H7 (cell line): ENCODE results near the gene LRP4. TPM values are rescaled to one million over a fixed set of nuclear protein-coding genes. Genes with fewer than 3 reads are reported as not detected.
A peak's percentile ranks its signal among the peaks of the same experiment; 100 is the strongest.
"Not testable (repeated sequence)": the region's sequence is repeated elsewhere in the genome, so short reads cannot be mapped to it uniquely, and the experiment has no call there.

ENCODE experiments used
- DNase-seq: peaks from one replicate; pipeline ENCODE4 v3.0.0; 2012
- H3K27me3 ChIP-seq: 2 replicates; pipeline ENCODE4 v1.6.0; 2011; ENCODE audit warnings: mild to moderate bottlenecking, low read length; ENCODE audit not compliant: control insufficient read depth, insufficient read depth
- H3K36me3 ChIP-seq: replicated peaks from 2 replicates; pipeline ENCODE4 v1.5.1; 2011; ENCODE audit warnings: low read length; ENCODE audit not compliant: control insufficient read depth, insufficient read depth
- H3K4me3 ChIP-seq: 2 replicates; pipeline ENCODE4 v1.5.1; 2011; ENCODE audit warnings: low read depth, mild to moderate bottlenecking, control low read depth, low read length, moderate library complexity; ENCODE audit not compliant: insufficient read depth
- total RNA-seq: library from RNA; depleted of rRNA; stranded (reverse); fragments of >200 nt; shearing (Covaris generic); gene quantifications from 2 replicates; pipeline ENCODE4 v1.2.3, GENCODE V29; 2014; rRNA removed

The LRP4 gene, protein sequence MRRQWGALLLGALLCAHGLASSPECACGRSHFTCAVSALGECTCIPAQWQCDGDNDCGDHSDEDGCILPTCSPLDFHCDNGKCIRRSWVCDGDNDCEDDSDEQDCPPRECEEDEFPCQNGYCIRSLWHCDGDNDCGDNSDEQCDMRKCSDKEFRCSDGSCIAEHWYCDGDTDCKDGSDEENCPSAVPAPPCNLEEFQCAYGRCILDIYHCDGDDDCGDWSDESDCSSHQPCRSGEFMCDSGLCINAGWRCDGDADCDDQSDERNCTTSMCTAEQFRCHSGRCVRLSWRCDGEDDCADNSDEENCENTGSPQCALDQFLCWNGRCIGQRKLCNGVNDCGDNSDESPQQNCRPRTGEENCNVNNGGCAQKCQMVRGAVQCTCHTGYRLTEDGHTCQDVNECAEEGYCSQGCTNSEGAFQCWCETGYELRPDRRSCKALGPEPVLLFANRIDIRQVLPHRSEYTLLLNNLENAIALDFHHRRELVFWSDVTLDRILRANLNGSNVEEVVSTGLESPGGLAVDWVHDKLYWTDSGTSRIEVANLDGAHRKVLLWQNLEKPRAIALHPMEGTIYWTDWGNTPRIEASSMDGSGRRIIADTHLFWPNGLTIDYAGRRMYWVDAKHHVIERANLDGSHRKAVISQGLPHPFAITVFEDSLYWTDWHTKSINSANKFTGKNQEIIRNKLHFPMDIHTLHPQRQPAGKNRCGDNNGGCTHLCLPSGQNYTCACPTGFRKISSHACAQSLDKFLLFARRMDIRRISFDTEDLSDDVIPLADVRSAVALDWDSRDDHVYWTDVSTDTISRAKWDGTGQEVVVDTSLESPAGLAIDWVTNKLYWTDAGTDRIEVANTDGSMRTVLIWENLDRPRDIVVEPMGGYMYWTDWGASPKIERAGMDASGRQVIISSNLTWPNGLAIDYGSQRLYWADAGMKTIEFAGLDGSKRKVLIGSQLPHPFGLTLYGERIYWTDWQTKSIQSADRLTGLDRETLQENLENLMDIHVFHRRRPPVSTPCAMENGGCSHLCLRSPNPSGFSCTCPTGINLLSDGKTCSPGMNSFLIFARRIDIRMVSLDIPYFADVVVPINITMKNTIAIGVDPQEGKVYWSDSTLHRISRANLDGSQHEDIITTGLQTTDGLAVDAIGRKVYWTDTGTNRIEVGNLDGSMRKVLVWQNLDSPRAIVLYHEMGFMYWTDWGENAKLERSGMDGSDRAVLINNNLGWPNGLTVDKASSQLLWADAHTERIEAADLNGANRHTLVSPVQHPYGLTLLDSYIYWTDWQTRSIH (N-terminal part only)
- total RNA-seq = 16.7 and 25.0 TPM in 2 replicates

- Histone ChIP-seq H3K36me3 (no peaks in the 10 kb centered on the region), H3K4me3 (peak within 1 kb of the TSS; percentile 76), H3K27me3 (peaks cover 10% of the 10 kb centered on the region; the same call in 1 of the 2 replicates)
- peak; percentile 97 for DNase-seq
These were observed at the start of gene LRP4 for GRCh38 chr11:46918083-46918787. Gene LRP4, minus strand, starts transcription at chr11:46918550. Its CDS starts 171 bp downstream, at chr11:46918379.

GRCh38 chr11:46967962-46968361 is 49.6 kb upstream of the LRP4 start:
- Histone ChIP-seq H3K4me3 (no peak overlapping the region), H3K36me3 (no peaks in the 10 kb centered on the region), H3K27me3 (no peaks in the 10 kb centered on the region)
- DNase-seq = no peak

DNA sequence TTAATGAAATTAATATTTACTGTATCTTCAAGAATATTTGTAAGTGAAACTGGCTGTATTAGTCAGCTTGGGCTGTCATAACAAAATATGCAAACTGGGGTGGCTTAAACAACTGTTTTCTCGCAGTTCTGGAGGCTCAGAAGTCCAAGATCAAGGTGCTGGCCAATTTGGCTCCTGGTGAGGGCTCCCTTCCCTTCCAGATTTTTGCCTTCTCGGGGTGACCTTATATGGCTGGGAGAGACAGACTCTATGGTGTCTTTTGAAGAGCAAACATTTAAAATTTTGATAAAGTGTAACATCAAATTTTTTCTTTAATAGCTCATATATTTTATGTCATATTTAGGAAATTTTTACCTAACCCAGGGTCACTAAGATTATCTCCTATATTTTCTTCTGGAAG is 48.4 kb upstream of the LRP4 start:
- Histone ChIP-seq H3K4me3 (no peak overlapping the region), H3K36me3 (no peaks in the 10 kb centered on the region), H3K27me3 (no peaks in the 10 kb centered on the region)
- DNase-seq = no peak

- DNase-seq = no peak
- Histone ChIP-seq H3K36me3 (no peaks in the 10 kb centered on the region), H3K27me3 (no peaks in the 10 kb centered on the region), H3K4me3 (no peak overlapping the region)
These were observed 45.5 kb upstream of the LRP4 start for GRCh38 chr11:46963844-46964243.

DNA sequence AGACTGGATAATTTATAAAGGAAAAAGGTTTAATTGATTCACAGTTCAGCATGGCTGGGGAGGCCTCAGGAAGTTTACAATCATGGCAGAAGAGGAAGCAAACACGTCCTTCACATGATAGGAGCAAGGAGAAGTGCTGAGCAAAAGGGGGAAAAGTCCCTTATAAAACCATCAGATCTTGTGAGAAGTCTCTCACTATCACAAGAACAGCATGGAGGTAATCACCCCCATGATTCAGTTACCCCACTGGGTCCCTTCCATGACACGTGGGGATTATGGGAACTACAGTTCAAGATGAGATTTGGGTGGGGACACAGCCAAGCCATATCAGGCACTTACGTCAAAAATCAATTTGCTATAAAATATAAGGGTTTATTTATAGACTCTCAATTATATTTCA is 43.5 kb upstream of the LRP4 start:
- H3K27me3 ChIP-seq, DNase-seq, H3K36me3 ChIP-seq, H3K4me3 ChIP-seq: not testable (repeated sequence)

GRCh38 chr11:46961041-46961440 is 42.7 kb upstream of the LRP4 start:
- no peaks in the 10 kb centered on the region for H3K36me3 ChIP-seq
- H3K4me3 ChIP-seq = no peak overlapping the region
- H3K27me3 ChIP-seq = no peaks in the 10 kb centered on the region
- DNase-seq = no peak

- no peaks in the 10 kb centered on the region for H3K36me3 ChIP-seq
- no peak overlapping the region for H3K4me3 ChIP-seq
- DNase-seq = no peak
These were observed 40.4 kb upstream of the LRP4 start for GRCh38 chr11:46958777-46959176.

GRCh38 chr11:46953093-46953492 is 34.7 kb upstream of the LRP4 start:
- Histone ChIP-seq H3K4me3 (no peak overlapping the region), H3K27me3 (no peaks in the 10 kb centered on the region), H3K36me3 (no peaks in the 10 kb centered on the region)
- DNase-seq = no peak

More at GRCh38 chr11:46958777-46959176, 40.4 kb upstream of the LRP4 start:
- H3K27me3 ChIP-seq = no peaks in the 10 kb centered on the region

DNA sequence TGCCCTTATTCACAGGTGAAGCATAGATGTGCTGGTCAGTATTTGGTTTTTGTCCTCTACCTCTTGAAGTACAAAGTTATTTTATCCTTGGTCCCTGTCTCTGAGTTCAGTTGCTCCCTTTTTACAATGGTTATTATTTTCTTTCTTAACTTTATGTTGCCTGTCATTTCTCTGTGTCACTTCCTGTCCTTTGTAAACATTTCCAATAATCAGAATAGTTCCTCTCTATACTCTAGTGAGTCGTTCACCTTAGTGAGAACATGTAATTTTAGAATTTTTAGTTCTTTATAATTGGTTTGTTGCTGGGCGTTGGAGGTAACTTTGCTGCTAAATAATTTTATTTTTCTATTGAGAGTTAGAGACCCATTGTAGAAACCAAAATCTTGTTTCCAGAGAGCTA is 34.2 kb upstream of the LRP4 start:
- Histone ChIP-seq H3K4me3 (no peak overlapping the region), H3K27me3 (no peaks in the 10 kb centered on the region), H3K36me3 (no peaks in the 10 kb centered on the region)
- no peak for DNase-seq

GRCh38 chr11:46951864-46952263 is 33.5 kb upstream of the LRP4 start:
- H3K27me3 ChIP-seq = no peaks in the 10 kb centered on the region
- H3K36me3 ChIP-seq = no peaks in the 10 kb centered on the region
- no peak for DNase-seq
- no peak overlapping the region for H3K4me3 ChIP-seq

- Histone ChIP-seq H3K36me3 (no peaks in the 10 kb centered on the region), H3K27me3 (no peaks in the 10 kb centered on the region), H3K4me3 (no peak overlapping the region)
- DNase-seq = no peak
These were observed 30.9 kb upstream of the LRP4 start for GRCh38 chr11:46949297-46949696.

- H3K36me3 ChIP-seq = no peaks in the 10 kb centered on the region
- no peak overlapping the region for H3K4me3 ChIP-seq
- DNase-seq = no peak
- H3K27me3 ChIP-seq = no peaks in the 10 kb centered on the region
These were observed 30.2 kb upstream of the LRP4 start for GRCh38 chr11:46948378-46949131.

DNA sequence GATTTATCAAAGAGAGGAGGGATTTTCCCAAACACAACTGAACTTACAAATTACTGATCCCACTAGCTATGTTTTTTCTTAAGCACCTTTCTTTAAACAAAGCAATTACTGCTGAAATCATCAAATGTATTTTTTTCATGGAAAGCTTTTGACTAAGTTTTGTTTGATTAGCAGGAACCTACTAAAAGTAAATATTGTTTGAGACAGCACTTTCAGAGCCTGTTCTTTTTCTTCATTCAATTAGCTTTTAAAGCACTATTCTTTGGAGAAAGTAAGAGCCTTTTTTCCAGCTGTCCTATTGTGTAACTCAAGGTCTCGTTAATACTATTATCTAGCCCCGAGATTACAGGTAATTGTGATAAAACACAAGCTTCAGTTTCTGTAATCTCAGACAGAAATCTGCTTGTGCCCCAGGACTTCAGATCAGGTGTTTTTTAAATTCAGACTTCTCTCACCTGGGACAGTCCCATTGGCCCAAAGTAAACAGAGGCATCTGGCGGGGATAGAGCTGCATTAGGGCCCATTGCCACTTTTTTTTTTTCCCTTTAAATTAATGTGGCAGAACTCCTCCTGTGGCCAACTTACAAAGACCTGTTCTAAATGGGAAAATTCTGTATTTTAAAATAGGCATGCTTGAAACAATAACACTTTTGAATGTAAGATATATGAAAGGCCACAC is 29.2 kb upstream of the LRP4 start:
- H3K27me3 ChIP-seq = no peaks in the 10 kb centered on the region
- no peaks in the 10 kb centered on the region for H3K36me3 ChIP-seq
- no peak overlapping the region for H3K4me3 ChIP-seq
- peak; percentile 31 for DNase-seq
